Right atrium auricular region (tissue), 2 donors: ENCODE results near the gene FAM76A. TPM values are rescaled to one million over a fixed set of nuclear protein-coding genes. Genes with fewer than 3 reads are reported as not detected.
"Not testable (repeated sequence)": the region's sequence is repeated elsewhere in the genome, so short reads cannot be mapped to it uniquely, and the experiment has no call there.

ENCODE experiments used
- DNase-seq: peaks from one replicate; pipeline ENCODE4 v3.0.0-alpha.2; 2019; ENCODE audit warnings: low spot score
- H3K27ac ChIP-seq, 2 donors: fragments of 200-600 bp; sonication (generic); 1 replicate in 1 of 2; 2 replicates in 1 of 2; pipeline ENCODE4 v1.5.1; 2016 to 2019
- H3K27me3 ChIP-seq, 2 donors: fragments of 200-600 bp; sonication (generic); one replicate each; pipeline versions ENCODE4 v1.5.1 to v1.6.0; 2017 to 2019
- H3K36me3 ChIP-seq: fragments of 200-600 bp; sonication (generic); one replicate; pipeline ENCODE4 v1.5.1; 2016
- H3K4me1 ChIP-seq, 2 donors: fragments of 200-600 bp; sonication (generic); one replicate each; pipeline versions ENCODE4 v1.5.1 to v1.6.0; 2017 to 2019
- H3K4me3 ChIP-seq, 2 donors: fragments of 200-600 bp; sonication (generic); 1 replicate in 1 of 2; 2 replicates in 1 of 2; pipeline ENCODE4 v1.5.1; 2017 to 2019; ENCODE audit warnings: mild to moderate bottlenecking in 1 of 2, moderate library complexity in 1 of 2
- H3K9me3 ChIP-seq, 2 donors: fragments of 200-600 bp; sonication (generic); one replicate each; pipeline ENCODE4 v1.5.1; 2019
- total RNA-seq, 2 donors: library from RNA; depleted of rRNA; stranded (reverse); fragments of >200 nt; gene quantifications; one replicate each; pipeline ENCODE4 v1.1.0, GENCODE V29; 2016
- TF ChIP-seq, protein P1 (sequence below), 2 donors: fragments of 200-600 bp; sonication (generic); IDR thresholded peaks; one replicate each; pipeline ENCODE4 v1.5.1; 2019; ENCODE audit warnings: antibody characterized with exemption in 2 of 2

FAM76A gene
- total RNA-seq, 2 donors from 2014 or later, result 9.8 to 11.3 TPM

DNA sequence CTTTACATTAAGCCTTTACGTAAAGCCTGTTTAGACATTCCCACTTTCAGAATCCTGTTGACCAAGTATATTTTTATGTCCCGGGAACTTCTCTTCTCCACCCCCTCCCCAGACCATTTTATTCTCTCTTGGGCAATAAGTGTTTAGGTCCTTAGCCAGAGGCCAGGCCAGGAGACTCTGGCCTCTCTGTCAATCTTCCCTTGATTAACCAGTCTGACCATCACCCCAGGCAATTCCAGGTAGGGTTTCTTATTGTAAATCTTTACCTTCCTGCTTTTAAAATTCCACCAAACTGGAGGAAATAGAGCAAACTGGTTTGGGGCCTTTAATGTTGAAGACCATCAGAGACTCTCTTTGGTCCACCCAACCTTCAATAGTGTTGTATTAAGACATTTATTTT is 41.6 kb upstream of the FAM76A start:
- Histone ChIP-seq H3K4me3 (no peak overlapping the region), H3K4me1 (no peaks in the 10 kb centered on the region), H3K9me3 (peaks cover 0 to 14% of the 10 kb centered on the region in 2 donors), H3K27me3 (no peaks in the 10 kb centered on the region), H3K27ac (no peak overlapping the region), H3K36me3 (no peaks in the 10 kb centered on the region)
- TF ChIP-seq, protein P1, sequence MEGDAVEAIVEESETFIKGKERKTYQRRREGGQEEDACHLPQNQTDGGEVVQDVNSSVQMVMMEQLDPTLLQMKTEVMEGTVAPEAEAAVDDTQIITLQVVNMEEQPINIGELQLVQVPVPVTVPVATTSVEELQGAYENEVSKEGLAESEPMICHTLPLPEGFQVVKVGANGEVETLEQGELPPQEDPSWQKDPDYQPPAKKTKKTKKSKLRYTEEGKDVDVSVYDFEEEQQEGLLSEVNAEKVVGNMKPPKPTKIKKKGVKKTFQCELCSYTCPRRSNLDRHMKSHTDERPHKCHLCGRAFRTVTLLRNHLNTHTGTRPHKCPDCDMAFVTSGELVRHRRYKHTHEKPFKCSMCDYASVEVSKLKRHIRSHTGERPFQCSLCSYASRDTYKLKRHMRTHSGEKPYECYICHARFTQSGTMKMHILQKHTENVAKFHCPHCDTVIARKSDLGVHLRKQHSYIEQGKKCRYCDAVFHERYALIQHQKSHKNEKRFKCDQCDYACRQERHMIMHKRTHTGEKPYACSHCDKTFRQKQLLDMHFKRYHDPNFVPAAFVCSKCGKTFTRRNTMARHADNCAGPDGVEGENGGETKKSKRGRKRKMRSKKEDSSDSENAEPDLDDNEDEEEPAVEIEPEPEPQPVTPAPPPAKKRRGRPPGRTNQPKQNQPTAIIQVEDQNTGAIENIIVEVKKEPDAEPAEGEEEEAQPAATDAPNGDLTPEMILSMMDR (IDR thresholded peaks at IDR 0.05), result no peak
- DNase-seq, result no peak

DNA sequence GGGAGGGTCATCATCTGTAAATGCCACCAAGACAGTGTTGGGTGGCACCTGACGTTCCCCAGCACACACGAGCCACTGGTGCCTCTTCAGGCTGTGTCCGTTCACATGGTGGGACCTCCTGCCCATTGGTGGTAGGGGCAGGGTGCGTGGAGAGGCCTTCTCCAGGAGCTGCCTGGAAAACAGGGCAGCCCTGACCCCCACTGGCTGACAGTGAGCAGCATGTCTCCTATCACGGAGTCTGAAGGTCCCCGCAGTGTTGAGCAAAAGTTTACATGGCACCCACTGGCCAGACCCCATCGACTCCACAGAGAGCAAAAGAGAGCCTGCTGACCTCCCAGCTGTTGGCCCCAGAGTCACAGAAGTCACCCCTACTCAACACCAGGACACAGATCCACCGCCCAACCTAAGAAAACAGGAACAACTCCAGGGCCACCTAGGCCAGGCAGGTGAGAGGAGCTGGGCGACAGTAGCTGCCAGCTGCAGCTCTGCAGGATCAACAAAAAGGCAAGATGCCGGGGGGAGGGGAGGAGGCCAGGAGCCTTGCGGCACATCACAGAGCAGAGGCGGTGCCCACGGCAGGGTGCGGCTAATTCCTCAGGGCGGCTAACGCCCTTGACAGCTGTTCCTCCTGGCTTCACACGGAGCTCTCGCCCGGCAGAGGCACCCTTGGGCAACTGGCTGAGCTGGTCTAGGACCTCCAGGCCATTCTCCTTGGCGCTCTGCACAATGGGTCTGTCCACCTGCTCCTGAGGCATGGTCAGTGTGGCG is 39.4 kb upstream of the FAM76A start:
- Histone ChIP-seq H3K4me1 (no peaks in the 10 kb centered on the region), H3K27ac (no peak overlapping the region), H3K27me3 (no peaks in the 10 kb centered on the region), H3K4me3 (no peak overlapping the region), H3K9me3 (peaks cover 0 to 9% of the 10 kb centered on the region in 2 donors), H3K36me3 (no peaks in the 10 kb centered on the region)
- TF ChIP-seq, protein P1 (IDR thresholded peaks at IDR 0.05), result no peak
- no peak for DNase-seq

DNA sequence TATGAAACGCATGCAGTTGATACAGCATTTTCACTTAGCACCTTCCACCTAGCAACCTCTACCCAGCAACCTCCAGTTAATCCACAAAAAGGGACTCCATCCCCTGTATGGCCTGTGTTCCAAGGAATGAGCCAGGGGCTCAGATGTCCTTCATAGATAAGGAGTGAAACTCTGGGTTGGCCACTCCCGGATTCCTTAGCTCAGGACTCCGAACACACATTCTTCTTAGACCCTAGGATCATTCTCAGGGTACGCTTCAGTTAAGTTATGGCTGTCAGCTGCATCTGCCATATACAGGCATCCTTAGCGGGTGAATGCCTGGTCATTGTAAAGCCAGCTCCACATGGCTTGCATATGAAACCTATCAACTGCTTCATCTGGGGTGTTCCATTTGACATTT is 37.9 kb upstream of the FAM76A start:
- Histone ChIP-seq H3K27me3 (no peaks in the 10 kb centered on the region), H3K27ac (no peak overlapping the region), H3K36me3 (no peaks in the 10 kb centered on the region), H3K9me3 (no peaks in the 10 kb centered on the region), H3K4me3 (no peak overlapping the region), H3K4me1 (no peaks in the 10 kb centered on the region)
- DNase-seq, result no peak
- TF ChIP-seq, protein P1 (IDR thresholded peaks at IDR 0.05), result no peak

DNA sequence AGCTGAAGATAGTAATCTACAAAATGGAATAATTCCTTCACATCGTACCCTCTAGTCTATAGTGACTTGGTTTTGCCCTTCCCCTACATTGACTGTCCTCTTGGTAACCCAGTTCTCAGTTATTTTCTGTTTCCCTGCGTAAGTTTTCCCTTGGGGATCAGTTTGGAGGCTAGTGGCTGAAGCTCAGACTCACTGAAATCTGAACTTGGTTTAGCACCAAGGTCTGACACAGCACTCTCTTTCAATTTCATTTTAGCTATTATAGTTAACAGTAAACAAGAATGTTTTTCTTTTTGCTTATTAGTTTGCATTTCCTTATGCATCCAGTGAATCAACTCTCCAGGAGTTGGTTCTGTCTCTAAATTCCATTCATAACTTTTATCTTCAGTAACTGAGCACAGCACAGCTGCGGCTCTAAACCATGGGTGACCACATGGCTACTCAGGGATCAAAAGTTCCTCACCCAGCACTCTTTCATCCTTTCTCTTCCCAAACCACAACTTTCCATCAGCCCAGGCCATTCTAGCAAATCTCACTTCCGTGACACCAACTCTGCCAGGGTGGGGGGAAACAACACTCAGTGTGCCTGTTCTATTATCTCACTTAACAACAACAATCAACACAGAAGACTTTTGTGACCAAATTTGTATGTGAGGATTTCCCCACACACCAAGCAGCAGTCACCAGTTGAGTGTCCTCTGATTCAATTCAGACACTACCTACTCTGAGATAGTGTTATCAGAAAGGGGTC is 36.2 kb upstream of the FAM76A start:
- no peaks in the 10 kb centered on the region for H3K4me1 ChIP-seq
- H3K9me3 ChIP-seq, result no peaks in the 10 kb centered on the region
- no peaks in the 10 kb centered on the region for H3K36me3 ChIP-seq
- no peak overlapping the region for H3K4me3 ChIP-seq
- DNase-seq, result no peak
- H3K27me3 ChIP-seq, result no peaks in the 10 kb centered on the region
- peak overlapping the region in 1 of 2 donors; percentile 16 for H3K27ac ChIP-seq
- TF ChIP-seq, protein P1 (IDR thresholded peaks at IDR 0.05), result no peak

DNA sequence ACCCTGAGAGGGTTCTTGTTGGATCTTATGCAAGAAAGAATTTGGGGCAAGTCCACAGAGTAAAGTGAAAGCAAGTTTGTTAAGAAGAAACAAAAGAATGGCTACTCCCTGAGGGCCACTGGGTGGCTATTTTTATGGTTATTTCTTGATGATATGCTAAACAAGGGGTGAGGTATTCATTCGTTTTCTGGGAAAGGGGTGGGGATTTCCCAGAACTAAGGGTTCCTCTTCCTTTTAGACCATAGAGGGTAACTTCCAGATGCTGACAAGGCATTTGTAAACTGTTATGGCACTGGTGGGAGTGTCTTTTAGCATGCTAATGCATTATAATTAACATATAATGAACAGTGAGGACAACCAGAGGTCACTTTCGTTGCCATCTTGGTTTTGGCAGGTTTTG is 35.6 kb upstream of the FAM76A start:
- DNase-seq, result no peak
- Histone ChIP-seq H3K27ac (peak overlapping the region in 1 of 2 donors; percentile 16), H3K36me3 (no peaks in the 10 kb centered on the region), H3K4me3 (no peak overlapping the region), H3K9me3 (no peaks in the 10 kb centered on the region), H3K4me1 (no peaks in the 10 kb centered on the region), H3K27me3 (no peaks in the 10 kb centered on the region)
- TF ChIP-seq, protein P1 (IDR thresholded peaks at IDR 0.05), result no peak

DNA sequence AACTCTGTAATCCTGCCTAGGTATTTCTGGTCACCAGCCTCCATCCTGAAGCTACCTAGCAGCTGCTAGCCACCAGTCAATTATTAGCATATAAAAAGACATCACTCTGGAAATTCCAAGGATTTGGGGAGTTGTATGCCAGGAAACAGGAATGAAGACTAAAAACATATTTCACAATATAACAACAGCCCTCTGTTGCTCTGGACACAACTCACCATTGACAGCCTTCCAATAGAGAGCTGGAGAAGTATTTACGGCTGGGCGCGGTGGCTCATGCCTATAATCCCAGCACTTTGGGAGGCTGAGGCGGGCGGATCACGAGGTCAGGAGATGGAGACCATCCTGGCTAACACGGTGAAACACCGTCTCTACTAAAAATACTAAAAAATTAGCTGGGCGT is 28.9 kb upstream of the FAM76A start:
- H3K36me3 ChIP-seq, H3K4me3 ChIP-seq, H3K27ac ChIP-seq, H3K9me3 ChIP-seq, H3K4me1 ChIP-seq, DNase-seq, H3K27me3 ChIP-seq: not testable (repeated sequence)
